ENCODE data around the gene ELOA.

The ELOA gene

DNA sequence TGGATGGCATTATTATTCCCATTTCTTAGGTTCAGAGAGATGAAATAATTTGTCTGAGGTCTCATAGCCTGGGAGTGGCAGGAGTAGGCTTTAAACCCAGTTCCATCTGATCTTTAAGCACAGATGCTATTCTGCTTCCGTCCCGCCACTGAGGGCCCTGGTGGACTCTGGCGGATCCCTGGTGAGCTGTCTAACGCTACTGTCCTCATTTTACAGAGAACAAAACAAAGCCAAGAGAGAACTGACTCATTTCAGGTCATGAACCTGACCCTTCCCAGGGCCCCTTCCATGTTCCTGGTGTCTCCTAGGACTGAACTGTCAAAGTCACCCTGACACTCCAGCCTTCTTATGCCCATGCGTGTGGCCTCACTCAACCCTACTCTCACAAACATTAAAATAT, 60.4 kb downstream of the ELOA start:
- DNase-seq, result no peak

DNA sequence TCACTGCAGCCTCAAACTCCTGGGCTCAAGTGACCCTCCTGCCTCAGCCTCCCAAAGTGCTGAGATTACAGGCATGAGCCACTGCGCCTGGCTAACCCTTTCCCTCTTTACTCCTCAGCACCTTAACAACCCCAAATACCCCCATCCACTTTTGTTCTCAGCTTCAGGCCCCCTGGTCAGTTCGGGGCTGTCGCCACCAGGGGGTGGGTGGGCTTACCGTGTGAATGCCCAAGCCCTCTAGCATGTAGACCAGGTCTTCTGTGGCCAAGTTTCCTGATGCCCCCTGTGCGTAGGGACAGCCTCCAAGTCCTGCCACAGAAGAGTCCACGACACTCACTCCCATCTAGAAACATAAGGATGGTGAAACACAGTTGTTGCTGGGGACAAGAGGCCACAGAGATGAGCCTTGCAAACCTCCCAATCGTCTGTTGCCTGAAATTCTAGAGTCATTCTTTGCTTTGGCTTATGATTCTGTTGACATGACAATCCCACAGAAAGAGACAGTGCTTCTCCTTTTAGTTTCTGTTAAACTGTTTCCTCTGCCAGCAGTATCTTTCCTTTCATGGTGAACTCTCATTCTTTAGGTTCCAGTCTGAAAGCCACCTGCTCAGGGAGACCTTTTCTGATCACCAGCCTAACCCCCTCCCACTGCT, 61.0 kb downstream of the ELOA start:
- DNase-seq, result no peak

DNA sequence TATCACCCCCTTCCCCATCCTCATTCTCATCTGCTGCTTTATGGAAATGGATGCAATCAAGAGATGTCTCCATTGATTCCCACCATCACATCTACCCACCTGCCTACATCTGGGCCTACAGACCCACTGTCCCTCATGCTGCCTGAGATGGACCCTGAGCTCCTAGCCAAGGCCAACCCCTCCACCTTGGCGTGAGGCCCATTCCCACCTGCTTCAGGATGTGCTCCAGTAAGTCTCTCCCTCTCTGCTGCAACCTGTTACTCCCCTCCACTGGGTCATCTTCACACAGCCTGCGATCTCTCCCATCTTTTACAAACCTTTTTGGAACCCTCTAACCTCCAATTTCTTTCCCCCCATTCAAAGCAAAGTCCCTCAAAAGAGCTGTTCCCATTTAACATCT, 61.8 kb downstream of the ELOA start:
- DNase-seq, result no peak

DNA sequence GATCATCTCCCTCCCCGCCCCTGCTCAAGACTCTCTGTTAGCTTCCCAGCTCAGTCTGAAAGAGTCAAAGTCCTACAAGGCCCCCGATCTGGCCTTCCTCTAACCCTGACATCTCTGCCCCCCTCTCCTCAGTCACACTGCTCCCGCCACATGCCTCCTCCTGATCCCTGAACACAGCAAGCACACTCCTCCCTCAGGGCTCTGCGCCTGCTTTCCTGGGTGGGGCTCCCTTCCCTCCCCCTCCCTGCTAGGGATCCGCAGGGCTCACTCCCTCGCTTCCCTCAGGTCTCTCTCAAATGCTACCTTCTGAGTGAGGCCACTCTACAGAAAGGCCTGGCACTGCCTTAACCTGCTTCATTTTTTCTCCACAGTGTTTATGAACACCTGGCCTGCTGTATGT, 63.0 kb downstream of the ELOA start:
- DNase-seq, result no peak

DNA sequence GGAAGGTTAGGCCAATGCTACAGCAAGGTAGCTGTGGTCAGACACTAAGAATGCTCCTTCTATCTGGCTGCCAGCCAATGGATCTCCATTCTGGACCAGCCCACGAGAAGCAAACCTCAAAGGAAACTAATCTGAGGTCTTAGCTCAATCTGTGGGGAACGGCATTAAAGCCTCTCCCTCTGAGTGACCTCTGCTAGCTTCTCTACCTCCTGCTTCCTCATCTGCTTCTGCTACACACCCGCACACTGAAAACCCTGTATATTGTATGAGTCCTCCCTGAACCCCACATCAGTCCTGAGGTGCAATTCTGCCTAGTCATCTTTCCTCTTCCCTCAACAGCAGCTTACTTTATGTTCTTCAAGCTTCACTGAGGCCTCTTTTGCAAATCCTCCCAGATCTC, 64.2 kb downstream of the ELOA start:
- no peak for DNase-seq

DNA sequence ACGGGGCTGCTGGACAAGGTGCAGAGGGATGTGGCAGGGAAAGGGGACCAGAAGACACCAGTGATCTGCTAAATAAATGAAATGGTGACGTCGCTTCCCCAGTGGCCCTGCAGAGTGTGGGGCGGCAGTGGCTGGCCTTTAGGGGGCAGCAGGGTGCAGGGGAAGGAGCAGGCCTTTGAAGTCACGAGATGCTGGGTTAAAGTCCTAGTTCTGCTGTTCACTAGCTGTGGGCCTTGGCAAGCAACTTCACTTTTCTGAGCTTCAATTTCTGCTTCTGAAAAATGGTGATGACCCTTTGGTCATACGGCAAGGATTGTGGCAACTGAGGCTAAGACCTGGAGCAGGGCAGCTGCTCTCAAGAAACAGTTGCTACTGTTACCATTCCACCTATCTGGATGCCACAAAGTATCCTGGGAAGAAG, 66.5 kb downstream of the ELOA start:
- DNase-seq, result peak; percentile 87

DNA sequence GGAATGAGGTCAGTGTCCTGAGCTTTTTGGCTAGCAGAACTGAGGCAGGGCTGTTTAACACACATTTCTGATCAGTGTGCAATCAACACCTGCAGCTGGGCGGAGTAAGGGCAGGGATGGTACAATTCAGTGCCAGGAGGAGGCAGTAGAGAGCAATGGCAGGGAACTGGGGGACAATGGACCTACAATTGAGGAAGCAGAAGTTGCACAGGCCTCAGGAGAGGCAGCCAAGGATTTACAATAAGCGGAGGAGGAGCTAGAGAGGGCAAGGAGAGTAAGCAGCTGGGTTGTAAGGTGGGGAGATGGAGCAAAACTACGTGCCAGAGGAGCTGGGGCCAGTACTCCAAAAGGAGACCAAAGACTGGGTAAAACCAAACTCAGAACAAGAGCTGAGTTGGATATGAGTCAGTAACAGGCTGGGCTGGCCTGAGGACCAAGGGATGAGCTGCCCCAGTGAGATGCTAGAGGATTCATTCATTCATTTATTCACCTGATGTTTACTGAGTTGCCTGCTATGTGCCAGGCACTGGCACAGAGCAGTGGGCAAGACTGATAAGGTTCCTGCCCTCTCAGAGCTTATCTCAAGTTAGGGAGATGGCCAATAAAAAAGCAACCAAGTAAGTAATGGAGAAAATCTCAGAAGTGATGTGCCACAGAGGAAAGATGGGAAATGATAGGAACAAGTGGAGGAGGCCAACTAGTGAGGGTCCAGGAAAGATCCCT, 67.7 kb downstream of the ELOA start:
- DNase-seq, result peak; percentile 70 to 76

Measured in CD4-positive, alpha-beta T cell treated with Interleukin-1 beta for 1 hour (primary cell).